Erythroblast (primary cell): Measurements from ENCODE around the gene CYSLTR2.

Experiments used
- DNase-seq, 2 experiments: peaks; one replicate each; lab custom pipeline; 2025; lab: John Stamatoyannopoulos, UW
- GATA1 ChIP-seq: IDR thresholded peaks from 2 replicates; pipeline ENCODE4 v1.6.1; 2011; ENCODE audit warnings: low read depth, mild to moderate bottlenecking, control low read depth, low read length, moderate library complexity
- POLR2A ChIP-seq: IDR thresholded peaks from 2 replicates; pipeline ENCODE4 v1.6.1; 2011; ENCODE audit warnings: mild to moderate bottlenecking, low read length

The CYSLTR2 gene, protein sequence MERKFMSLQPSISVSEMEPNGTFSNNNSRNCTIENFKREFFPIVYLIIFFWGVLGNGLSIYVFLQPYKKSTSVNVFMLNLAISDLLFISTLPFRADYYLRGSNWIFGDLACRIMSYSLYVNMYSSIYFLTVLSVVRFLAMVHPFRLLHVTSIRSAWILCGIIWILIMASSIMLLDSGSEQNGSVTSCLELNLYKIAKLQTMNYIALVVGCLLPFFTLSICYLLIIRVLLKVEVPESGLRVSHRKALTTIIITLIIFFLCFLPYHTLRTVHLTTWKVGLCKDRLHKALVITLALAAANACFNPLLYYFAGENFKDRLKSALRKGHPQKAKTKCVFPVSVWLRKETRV

GRCh38 chr13:48653472-48653939 lies at the start of gene CYSLTR2:
Gene CYSLTR2, plus strand, starts transcription at chr13:48653929. Its CDS starts 52,889 bp downstream, at chr13:48706818.
- TF ChIP-seq POLR2A: peak; percentile 13
- TF ChIP-seq GATA1: no peak
- DNase-seq: no peak

DNA sequence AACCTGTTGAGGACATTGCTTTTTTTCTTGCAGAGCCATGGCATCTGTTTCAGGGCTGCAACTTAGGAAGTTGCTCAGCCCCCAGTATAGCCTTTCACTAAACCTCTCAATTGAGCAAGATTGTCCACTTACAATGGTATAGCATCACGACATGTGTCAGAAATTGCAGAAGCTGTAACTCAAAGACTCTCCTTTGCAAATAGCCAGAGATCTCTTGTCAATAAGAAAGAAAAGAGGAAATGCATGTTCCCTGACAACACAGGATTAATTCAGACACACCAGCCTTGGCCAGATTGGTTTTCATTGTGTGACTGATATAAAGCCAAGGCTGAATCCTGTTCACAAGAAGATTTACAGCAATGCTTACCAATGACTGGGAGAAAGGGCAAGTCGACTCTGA lies 38.7 kb upstream of the CYSLTR2 start:
- no peak for TF ChIP-seq POLR2A
- TF ChIP-seq GATA1: no peak
- DNase-seq: no peak

DNA sequence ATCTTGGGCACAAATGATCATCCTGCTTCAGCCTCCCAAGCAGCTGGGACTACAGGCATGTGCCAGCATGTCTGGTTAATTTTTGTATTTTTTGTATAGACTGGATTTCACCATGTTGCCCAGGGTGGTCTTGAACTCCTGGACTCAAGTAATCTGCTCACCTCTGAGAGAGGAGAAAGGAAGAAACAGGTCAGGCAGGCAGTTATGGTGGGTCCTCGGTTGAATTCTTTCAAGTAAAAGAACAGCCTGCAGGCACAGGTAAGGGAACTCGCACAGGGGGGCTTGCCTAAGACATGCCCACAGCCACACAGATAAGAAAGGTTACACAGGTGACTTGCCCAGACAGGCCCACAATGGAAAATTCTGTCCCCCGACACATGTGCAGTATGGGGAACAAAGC lies 34.8 kb upstream of the CYSLTR2 start:
- TF ChIP-seq POLR2A (no peak), GATA1 (no peak)
- no peak for DNase-seq

GRCh38 chr13:48621056-48621455 lies 32.7 kb upstream of the CYSLTR2 start:
- no peak for TF ChIP-seq POLR2A
- no peak for TF ChIP-seq GATA1
- no peak for DNase-seq

- TF ChIP-seq GATA1 (no peak), POLR2A (no peak)
These were observed 29.7 kb upstream of the CYSLTR2 start for GRCh38 chr13:48624016-48624415.

GRCh38 chr13:48624858-48625257 lies 28.9 kb upstream of the CYSLTR2 start:
- DNase-seq: no peak
- TF ChIP-seq GATA1: no peak
- TF ChIP-seq POLR2A: no peak

More at GRCh38 chr13:48624016-48624415, 29.7 kb upstream of the CYSLTR2 start:
- no peak for DNase-seq

GRCh38 chr13:48625413-48626076 lies 28.2 kb upstream of the CYSLTR2 start:
- no peak for DNase-seq
- no peak for TF ChIP-seq POLR2A
- no peak for TF ChIP-seq GATA1

DNA sequence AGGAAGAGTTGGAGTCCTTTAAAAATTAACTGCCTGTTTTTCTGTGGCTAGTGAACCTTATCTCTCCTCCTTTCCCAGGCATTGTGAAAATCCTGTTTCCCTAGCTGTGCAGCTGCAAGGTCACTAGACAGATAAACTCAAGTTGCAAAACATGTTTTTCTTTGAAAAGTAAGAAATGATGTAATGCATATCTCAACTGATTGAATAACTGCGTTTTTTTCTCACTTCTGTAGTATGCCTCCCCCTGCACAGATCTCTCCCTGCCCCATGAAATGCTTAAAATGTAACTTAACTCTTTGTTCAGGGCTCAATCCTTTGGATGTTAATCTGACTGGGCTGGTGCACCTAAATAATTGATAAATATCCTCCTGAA lies 27.7 kb upstream of the CYSLTR2 start:
- TF ChIP-seq POLR2A: no peak
- TF ChIP-seq GATA1: no peak
- peak; percentile 44 to 52 for DNase-seq

GRCh38 chr13:48626726-48627451 lies 26.8 kb upstream of the CYSLTR2 start:
- TF ChIP-seq POLR2A (no peak), GATA1 (no peak)
- DNase-seq: no peak

GRCh38 chr13:48629277-48629676 lies 24.5 kb upstream of the CYSLTR2 start:
- TF ChIP-seq POLR2A: no peak
- TF ChIP-seq GATA1: no peak
- DNase-seq: no peak

DNA sequence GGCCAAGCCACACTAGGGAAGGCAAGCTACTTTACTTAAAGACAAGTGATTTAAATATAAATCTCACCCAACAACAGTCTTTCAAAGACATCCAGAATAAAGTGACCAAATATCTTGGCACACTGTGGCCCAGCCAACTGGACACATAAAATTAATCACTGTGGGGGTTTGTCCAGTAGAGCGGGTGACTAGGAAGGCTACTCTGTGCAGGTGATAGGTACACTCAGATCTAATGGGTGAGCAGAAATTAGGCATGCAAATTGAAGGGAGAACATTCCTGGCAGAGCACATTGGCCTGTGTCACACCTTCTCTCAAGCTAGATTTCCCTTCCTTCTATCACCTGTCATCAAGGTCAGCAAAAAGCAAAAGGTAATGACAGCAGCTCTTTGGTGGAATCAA lies 23.4 kb upstream of the CYSLTR2 start:
- no peak for DNase-seq
- TF ChIP-seq GATA1 (no peak), POLR2A (no peak)

GRCh38 chr13:48630773-48631172 lies 23.0 kb upstream of the CYSLTR2 start:
- no peak for DNase-seq
- TF ChIP-seq POLR2A (no peak), GATA1 (no peak)

GRCh38 chr13:48631441-48631840 lies 22.3 kb upstream of the CYSLTR2 start:
- TF ChIP-seq GATA1 (no peak), POLR2A (no peak)
- no peak for DNase-seq

- no peak for DNase-seq
- TF ChIP-seq POLR2A: no peak
- no peak for TF ChIP-seq GATA1
These were observed 20.0 kb upstream of the CYSLTR2 start for GRCh38 chr13:48633700-48634099.
